ENCODE measurements around the gene LRRC72.
"Not testable (repeated sequence)": the region's sequence is repeated elsewhere in the genome, so short reads cannot be mapped to it uniquely, and the experiment has no call there.

Gene LRRC72

DNA sequence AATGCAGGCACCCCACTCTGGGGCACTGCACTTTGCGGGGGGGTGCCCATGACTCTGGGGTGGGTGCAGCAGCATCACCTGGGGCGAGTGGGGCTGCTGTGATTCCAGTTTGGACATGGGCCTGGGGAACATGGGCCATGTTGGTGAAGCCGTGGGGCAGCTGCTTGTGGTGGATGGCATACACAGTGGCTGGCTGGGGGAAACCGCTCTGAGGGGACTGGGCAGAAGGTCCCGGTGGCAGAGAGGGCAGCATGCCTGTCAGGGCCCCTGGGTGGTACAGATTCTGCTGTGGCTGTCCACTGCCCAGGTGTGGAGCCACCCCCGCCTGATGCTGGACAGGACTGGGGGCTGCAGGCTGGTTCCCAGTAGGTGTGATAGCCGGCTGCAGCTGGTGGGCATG, 57.2 kb downstream of the LRRC72 start:
- DNase-seq (ENCODE audit: low read depth): no peak

DNA sequence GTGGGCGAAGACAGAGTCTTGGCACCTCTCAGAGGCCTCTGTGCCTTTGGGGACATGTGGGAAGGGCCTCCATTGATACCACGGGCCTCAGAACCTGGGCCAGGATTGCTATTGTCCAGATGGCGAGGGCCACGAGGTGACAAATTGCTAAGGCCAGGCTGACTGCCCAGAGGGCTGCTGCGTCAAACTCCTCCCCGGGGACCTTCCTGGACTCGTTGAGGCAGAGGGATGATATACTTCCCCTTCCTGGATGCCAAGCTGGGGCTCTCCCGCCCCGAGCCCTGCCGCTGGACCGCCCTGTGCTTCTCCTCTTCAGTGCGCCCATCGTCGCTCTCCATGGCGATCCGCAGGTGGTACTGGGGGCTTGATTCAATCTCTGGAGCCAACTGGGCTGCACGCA, 58.9 kb downstream of the LRRC72 start:
- no peak for DNase-seq (ENCODE audit: low read depth)

DNA sequence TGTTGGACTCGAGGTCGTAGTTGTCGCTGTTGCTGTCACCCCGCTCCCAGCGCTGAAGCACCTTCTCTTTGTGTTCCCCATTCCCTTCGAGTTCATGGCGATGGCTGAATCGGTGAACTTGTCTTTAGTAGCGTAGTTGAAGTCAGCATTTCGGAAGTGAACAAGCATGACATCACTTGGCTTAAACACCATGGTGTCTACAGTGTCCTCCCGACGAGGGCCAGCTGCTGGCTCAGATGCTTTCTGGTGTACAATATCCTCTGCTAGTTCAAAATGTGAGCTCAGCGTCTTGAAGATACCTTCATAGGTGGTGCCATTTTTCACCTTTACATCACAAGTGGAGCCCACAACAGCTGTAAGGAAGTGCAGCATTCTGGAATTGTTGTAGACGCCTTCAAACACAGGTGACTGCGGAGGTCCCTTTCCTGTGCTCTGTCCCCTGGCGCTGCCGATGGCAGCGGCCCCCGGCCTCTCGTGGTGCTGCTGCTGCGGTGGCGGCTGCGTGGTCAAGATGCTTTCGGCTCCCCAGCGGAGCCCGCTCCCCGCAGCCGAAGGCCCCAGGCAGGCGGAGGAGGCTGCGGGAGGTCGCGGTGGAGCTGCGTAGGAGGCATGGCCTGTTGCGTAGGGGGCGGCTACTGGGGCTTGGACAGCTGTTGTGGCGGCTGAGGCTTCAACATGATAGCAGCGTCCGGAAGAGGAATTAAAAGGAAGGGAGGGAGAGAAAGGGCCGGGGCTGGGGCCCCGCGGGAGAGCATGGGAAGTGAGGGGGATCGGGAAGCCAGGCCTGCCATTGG, 59.7 kb downstream of the LRRC72 start:
- no peak for DNase-seq (ENCODE audit: low read depth)

DNA sequence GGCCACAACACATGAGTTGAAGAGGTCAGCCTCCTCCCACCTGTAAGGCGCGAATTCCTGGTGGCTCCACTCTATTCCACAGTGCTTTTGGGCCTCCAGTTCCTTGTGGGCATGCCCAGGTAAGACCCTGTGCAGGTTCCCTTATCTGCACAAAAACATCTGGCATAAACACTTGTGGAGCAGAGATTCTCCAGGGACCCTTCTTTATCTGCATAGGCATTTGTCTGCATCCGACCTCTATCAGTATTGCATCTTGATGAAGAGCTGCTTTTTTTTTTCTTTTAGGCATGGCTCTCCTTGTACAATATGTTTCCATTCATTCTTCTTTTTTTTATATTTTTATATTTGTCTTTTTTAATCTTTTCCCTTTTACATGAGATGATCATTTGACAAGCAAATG, 60.5 kb downstream of the LRRC72 start:
- DNase-seq (ENCODE audit: low read depth): no peak

DNA sequence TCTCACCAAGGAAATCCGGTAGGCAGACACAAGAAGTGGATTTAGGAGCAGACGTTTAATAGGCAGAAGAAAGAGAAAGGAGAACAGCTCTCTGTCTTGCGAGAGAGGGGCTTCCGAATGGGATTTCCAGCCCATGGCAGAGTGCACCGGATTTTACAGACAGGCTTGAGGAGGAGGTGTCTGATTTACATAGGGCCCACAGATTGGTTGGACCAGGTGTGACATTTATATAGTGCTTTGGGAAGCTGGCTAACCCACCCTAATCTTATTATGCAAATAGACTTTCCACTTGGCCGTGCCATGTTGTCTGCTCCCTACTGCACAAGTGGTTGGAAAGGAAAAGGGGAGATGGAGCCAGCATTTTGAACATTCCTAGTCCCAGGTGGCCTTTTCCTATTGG, 61.2 kb downstream of the LRRC72 start:
- DNase-seq (ENCODE audit: low read depth): no peak

DNA sequence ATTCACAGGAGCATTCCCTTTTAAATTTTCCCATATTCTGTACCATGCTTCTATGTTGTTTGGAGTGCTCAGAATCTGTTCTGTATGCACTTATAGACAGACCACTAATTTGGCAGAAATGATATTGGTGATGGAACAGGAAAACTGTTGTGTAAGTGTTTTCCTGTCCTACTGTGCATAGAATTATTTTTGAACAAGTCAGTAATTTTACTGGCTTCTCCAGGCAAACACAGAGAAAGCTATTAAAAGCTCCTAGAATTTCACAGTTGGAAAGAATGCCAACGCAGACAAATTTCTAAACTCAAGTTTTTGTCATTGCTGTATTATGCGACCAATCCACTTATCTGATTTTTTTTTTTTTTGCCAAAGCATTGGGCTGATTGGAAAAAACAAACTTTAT, 63.3 kb downstream of the LRRC72 start:
- DNase-seq (ENCODE audit: low read depth): no peak

DNA sequence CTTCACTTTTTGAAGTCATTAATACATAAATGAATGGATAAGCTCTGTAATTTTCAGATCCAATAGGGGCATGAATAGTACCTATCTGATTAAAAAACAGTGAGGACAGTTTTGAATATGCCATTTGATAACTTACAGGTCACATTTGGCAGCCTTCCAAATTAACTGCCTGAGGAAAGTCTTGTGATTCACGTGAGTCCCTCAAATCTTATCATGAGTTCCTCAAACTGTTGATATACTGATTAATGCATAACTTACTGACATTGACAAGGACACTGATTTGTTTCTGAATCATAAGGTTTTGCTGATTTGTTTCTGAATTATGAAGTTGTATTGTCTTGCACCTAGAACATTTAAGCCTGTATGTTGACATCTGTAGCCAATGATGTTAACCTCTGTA, 63.8 kb downstream of the LRRC72 start:
- no peak for DNase-seq (ENCODE audit: low read depth)

DNA sequence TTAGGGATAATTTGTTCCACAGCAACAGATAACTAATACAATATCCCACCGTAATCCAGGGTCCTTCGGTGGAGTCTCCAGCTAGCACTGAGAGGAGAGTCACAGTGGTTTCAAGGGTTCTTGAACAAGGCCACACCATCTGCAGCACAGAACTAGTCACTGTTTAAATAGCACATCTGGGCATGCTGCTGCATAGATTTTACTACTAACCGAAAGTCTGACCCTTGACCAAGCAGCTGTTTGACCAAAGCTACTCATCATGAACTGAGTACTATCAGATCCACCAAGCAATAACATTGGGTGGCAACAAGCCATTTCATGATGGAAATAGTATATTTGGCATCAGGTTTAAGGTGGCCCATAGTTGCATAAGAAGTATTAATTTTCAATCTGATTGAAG, 65.8 kb downstream of the LRRC72 start:
- no peak for DNase-seq (ENCODE audit: low read depth)

DNA sequence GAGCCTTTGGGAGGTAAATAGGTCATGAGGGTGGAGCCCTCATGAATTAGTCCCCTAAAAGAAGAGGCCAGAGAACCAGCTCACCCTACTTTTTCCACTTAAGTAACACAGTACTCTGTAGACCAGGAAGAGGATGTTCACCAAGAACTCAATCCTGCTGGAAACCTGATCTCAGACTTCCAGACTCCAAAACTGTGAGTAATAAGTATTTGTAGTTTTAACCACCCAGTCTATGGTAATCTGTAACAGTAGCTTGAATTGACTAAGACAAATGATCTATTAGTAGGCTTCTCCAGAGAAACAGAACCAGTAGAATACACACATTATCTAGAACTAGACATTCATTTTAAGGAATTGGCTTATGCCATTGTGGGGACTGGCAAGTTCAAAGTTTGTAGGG, 67.4 kb downstream of the LRRC72 start:
- no peak for DNase-seq (ENCODE audit: low read depth)

DNA sequence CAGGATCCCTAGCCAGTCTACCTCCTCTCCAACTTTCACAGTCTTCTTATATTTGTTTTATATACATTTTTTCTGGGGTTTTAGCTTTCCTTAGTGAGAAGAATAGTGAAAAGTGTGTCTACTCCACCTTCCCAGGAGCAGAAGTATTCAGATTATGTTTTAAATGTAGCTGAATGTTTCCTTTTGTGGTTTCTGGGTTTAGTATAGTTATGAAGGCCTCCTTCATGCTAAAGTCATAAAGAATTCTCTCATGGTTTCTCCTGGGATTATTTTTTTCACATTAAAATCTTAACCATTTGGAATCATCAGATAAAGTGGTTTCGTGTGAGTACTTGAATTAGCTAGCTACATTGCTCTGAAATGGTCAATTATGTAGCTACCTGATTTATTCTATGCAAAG, 68.1 kb downstream of the LRRC72 start:
- no peak for DNase-seq (ENCODE audit: low read depth)

DNA sequence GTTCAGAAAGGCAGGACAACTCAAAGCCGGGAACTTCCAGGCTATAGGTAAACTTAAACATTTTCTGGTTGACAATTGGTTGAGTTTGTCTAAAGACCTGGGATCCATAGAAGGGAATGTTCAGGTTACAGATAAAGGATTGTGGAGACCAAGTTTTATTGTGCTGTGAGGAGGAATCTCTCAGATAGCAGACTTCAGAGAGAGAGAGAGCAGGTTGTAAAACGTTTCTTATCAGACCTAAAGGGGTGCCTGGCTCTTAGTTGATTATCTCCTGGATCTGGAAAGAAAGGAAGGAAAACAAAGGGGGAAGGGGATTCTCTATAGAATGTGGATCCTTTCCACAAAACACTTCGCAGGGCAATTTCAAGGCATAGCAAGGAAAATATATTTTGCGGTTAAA, 69.0 kb downstream of the LRRC72 start:
- DNase-seq (ENCODE audit: low read depth): not testable (repeated sequence)

DNA sequence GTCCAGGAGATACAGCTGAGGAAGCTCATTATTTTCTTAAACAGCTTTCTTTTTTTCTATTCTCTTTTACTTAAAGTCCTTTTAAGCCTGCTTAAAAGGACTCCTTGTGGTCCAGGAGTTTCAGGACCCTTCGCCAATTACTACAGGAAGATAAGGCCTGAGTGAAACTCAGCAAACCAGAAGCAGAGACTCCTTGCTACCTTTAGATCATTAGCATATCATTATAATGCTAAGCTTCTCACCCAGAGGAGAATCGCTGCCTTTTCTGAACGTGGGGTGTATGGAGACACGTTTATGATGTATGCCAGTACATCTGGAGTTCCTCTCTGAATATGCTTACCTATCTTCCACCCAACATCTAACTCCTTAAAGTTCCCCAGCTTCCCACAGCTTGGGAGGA, 71.4 kb downstream of the LRRC72 start:
- DNase-seq (ENCODE audit: low read depth): no peak

DNA sequence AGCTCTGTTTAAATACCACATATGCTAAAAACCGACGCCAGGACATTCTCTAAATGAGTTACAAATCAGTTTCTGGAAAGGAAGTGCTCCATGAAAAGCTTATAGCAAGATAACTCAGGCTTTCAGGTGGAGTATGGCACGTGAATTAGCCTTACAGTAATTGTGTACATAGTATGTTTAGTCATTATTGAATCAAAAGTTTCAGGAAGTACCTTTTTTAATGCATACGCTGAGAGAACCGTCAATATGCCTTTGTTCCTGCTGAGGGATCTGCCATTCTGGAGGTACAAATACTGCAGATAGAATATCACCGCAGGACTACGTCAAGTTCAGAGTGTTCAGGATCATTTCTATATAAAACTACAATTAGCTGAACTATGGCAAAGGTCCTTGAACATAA, 73.2 kb downstream of the LRRC72 start:
- no peak for DNase-seq (ENCODE audit: low read depth)

DNA sequence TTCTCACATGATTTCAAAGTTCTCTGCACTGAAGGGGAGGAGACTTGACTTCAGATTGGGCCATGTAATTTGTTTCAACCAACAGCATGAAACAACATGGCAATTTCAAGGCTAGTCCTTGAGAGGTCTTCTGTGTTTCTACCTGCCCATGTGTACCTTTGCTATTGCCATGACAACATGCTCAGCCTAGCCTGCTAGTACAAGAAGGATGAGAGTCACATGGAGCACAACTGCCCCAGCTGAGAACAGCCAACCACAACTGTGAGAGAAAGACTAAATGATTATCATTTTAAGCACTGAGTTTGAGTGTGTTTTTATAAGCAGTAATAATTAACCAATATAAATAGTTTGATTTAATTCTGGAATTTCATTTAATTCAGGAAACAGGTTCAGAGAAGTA, 77.0 kb downstream of the LRRC72 start:
- DNase-seq (ENCODE audit: low read depth): no peak

DNA sequence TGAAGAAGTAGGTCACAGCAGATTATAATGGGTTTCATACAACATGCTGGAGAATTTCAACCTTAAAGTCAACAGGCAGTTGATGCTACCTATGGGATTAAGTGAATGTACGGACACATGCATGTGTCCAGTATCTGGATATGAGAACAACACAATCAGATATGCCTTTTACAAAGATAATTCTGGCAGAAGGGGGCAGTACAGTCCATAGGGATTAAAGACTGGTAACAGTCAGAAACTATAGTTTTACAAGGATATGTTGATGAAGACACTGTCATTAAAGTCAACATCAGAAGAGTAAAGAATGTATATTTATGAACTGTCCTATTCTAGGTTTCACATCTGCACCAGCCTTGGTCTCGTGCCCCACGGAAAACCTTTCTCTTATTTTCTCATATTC, 77.4 kb downstream of the LRRC72 start:
- no peak for DNase-seq (ENCODE audit: low read depth)

DNA sequence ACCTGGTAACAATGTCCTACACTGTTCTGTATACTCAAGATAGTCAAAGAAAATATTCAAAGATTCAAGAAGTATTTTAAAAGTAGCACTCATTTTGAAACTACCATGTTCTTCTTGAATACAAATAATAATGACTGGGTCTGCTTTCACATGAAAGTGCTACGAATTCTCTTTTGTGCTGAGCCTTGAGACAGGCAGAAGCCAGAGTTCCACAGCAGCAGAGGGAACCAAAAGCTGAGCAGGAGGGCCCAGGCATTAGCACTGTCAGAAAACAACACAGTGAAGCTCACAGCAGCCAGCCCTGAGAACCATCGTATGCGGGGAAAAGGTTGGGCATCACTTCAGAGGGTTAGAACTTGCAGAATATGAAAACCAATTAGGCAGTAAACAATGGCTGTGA, 80.1 kb downstream of the LRRC72 start:
- DNase-seq (ENCODE audit: low read depth): no peak

DNA sequence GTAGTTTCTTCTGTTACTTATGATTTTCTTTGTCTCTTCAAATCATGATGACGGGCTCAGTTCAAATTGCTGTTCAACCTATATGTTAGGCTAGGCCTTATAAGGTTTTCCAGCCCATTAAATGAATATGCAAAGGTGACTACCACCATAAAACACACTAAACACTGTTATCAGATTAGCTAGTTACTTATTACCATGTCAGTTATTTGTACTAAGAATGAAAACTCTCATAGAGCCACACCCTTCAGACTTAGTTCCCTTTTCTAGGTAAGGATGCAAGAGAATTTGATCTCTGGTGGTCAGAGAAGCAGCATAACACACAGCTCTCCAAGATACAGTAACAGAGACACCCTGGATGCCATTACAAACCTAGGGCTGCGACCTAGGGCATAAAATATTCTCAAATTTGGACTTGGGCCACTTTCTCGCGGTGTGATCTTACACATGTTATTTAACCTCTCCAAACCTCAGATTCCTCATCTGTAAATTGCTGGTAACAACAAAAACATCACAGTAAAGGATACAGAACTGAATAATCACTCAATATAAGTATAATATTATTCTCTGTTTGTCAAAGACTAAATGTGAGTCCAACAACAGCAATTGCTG, 83.3 kb downstream of the LRRC72 start:
- no peak for DNase-seq (ENCODE audit: low read depth)

DNA sequence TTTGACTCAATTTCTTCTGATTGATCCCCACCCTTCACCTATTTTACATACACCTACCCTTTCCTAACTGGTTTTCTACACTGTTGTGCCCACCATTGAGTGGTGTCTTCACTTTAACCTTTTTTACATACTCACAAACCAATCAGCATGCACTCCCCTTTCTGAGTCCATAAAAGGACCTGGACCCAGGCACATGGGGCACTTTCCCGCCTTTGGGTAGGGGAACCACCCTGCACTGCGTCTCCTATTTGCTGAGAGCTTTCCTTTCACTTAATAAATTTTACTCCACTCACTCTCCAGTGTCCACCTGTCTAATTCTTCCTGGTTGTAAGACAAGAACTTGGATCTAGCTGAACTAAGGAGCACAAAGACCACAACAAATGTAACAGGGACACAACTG, 85.1 kb downstream of the LRRC72 start:
- DNase-seq (ENCODE audit: low read depth): no peak

DNA sequence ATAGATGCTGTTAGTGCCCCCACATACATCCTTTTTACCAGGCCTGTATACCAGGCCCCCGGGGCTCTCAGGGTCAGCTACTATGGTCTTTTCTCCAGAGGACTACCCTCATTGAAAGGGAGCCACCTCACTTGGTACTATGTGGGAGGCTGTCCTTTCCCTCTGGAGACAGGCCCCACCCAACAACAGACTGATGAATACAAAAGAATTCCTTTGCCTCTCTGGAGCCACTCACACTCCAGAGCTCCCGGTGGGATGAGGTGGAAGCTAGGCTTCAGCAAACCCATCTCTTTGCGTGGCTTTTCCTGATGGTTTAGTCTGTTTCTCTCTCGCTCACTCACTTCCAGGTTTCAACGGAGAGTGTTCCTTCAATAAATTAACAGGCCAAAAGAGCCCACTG, 88.6 kb downstream of the LRRC72 start:
- no peak for DNase-seq (ENCODE audit: low read depth)

DNA sequence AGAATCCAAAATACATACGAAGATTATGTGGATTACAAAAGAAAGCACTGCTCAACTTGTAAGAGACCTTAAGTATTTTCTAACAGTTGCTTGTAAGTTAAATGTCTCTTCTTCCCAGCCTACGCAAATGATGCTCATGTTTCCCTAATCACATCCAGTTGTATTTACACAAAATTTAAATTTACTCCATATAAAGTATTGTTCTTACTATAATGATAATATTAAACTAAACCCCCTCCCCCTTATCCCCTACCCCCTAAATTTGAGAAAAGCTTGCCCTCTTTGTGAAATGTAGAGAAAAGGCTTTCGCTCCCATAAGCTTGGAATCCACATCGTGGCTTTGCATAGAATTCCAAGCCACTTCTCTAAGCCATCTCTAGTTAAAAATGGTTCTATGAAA, 89.5 kb downstream of the LRRC72 start:
- no peak for DNase-seq (ENCODE audit: low read depth)

DNA sequence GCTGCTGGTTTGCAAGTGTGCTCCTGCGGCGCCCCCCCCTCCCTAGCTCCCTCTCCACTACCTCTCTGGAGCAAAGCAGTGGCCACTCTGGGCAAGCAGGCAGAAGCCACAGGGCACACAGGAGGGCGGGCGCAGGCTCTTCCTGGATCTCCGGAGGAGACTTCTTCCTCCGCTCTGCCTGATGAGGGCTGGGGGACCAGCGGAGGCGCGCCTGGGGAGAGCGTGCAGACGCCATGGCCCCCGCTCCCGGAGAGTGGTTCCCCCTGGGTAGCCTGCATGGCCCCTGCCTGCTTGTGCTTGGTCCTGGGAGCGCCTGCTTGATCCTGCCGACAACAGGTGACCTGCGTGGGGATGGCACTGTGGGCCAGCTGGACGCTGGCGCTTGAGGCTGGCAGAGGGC, 89.9 kb downstream of the LRRC72 start:
- no peak for DNase-seq (ENCODE audit: low read depth)

DNA sequence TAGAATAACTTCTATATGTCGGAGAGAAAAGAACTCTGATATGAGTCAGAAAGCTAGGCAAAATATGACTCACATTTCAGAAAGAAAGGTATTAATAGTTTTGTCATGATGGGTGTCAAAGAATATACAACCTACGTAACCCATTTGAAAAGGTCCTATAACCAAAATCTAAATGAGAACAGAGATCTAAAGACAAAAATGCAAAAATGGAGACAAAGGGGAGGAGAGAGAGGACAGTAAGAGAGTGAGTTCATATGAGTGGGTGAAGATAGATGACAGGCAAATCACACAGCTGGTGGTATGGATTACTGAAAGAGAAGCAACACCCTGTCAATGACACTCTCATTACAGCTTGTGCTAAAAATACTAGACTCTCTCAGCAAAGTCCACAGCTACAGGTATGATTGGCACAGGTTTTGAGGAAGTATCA, 93.4 kb downstream of the LRRC72 start:
- no peak for DNase-seq (ENCODE audit: low read depth)

DNA sequence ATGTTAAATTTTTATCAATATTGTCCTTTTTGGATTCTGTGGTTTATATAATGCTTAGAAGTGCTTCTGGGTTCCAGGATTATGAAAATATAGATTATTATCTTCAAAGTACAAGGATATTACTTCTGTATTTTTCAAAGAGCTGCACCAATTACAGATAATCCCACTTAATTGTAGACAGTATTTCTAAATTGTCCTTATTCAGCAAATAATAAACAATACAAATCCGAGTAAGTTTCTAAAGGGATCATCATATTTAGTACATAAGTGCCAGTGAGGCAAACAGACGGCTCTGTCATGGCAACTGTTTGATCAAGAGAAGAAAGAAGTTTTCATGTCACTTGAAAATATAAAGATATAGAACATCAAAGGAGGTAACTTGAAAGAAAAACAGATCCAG, 99.8 kb downstream of the LRRC72 start:
- no peak for DNase-seq (ENCODE audit: low read depth)

DNA sequence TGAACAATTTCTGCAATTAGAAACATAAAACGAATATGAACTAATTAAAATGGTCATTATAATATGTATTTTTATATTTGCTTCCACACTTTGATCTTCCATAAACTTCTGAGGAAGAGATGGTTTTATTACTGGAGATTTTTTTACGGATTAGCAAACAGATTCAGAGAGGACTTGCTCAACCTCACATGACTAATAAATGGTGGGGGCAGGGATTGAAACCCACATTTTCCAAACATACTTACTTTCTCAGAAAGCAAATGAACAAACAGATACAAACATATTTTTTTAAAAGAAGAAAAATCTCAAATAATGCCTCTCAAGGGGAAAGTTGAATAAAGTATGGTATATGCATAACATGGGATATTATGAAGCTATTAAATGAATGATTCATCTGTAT, 100.6 kb downstream of the LRRC72 start:
- DNase-seq (ENCODE audit: low read depth): no peak
